Panc1 (cell line): ENCODE measurements around the gene THOC2. TPM values are rescaled to one million over a fixed set of nuclear protein-coding genes. Genes with fewer than 3 reads are reported as not detected.
"Not testable (repeated sequence)": the region's sequence is repeated elsewhere in the genome, so short reads cannot be mapped to it uniquely, and the experiment has no call there.

Experiments used
- ATAC-seq: fragments of 200-7000 bp; cut with Tn5 transposase; 2 replicates; pipeline ENCODE4 v1.9.1; 2020; ENCODE audit warnings: mild to moderate bottlenecking, moderate library complexity
- Bru-seq: library from RNA; stranded (reverse); fragments of 400-500 nt; gene quantifications from one replicate; lab custom pipeline; 2021; lab: Mats Ljungman, UMichigan
- BruChase-seq, 2 experiments: library from RNA; stranded (reverse); fragments of 400-500 nt; gene quantifications; one replicate each; lab custom pipeline; 2021; lab: Mats Ljungman, UMichigan
- BruUV-seq: library from RNA; stranded (reverse); fragments of 400-500 nt; replicated peaks from 2 replicates; lab custom pipeline; 2021; lab: Mats Ljungman, UMichigan
- CTCF ChIA-PET: fragments of 300-600 bp; sonication (Branson Sonifier 250); formaldehyde crosslinking; loops from one replicate; lab custom pipeline; 2022; ENCODE audit warnings: antibody characterized with exemption; lab: Charles Lee
- POLR2A ChIA-PET: fragments of 300-600 bp; sonication (Branson Sonifier 250); formaldehyde crosslinking; loops from one replicate; lab custom pipeline; 2022; ENCODE audit warnings: antibody characterized with exemption; lab: Charles Lee
- DNase-seq: peaks from one replicate; pipeline ENCODE4 v3.0.0-alpha.2; 2010; ENCODE audit warnings: low read depth, low spot score
- H3K27ac ChIP-seq: 2 replicates; pipeline ENCODE4 v1.5.1; 2011; ENCODE audit warnings: mild to moderate bottlenecking, low read length, inconsistent platforms
- H3K27me3 ChIP-seq: fragments of 200-500 bp; sonication (Bioruptor generic); 2 replicates; pipeline ENCODE4 v1.6.0; 2014; ENCODE audit warnings: low read length, inconsistent platforms; ENCODE audit not compliant: control insufficient read depth, insufficient read depth
- H3K36me3 ChIP-seq: fragments of 200-500 bp; sonication (Bioruptor generic); 2 replicates; pipeline ENCODE4 v1.5.1; 2014; ENCODE audit warnings: inconsistent platforms, mild to moderate bottlenecking, low read length, moderate library complexity; ENCODE audit not compliant: control insufficient read depth, insufficient read depth
- H3K4me1 ChIP-seq: 2 replicates; pipeline ENCODE4 v1.5.1; 2011; ENCODE audit warnings: inconsistent platforms, mild to moderate bottlenecking, low read length, moderate library complexity; ENCODE audit not compliant: control insufficient read depth, insufficient read depth
- H3K4me3 ChIP-seq, 2 experiments: 2 replicates each; pipeline ENCODE4 v1.5.1; 2011 to 2012; ENCODE audit warnings: low read depth in 2 of 2, low read length in 2 of 2, mild to moderate bottlenecking in 2 of 2, inconsistent platforms in 1 of 2, moderate library complexity in 1 of 2
- H3K9me3 ChIP-seq: fragments of 200-500 bp; sonication (Bioruptor generic); 2 replicates; pipeline ENCODE4 v1.5.1; 2014; ENCODE audit warnings: low read depth, mild to moderate bottlenecking, inconsistent platforms, low read length, moderate library complexity; ENCODE audit not compliant: control insufficient read depth, insufficient read depth
- CTCF ChIP-seq: fragments of 450-650 bp; IDR thresholded peaks from 2 replicates; pipeline ENCODE4 v1.5.1; 2017; ENCODE audit warnings: mild to moderate bottlenecking
- POLR2AphosphoS5 ChIP-seq: IDR thresholded peaks from 2 replicates; pipeline ENCODE4 v1.6.1; 2012; ENCODE audit warnings: mild to moderate bottlenecking, low read depth, low read length, moderate library complexity
- REST ChIP-seq, 2 experiments: IDR thresholded peaks; 2 replicates each; pipeline ENCODE4 v1.6.1; 2011 to 2012; ENCODE audit warnings: low read depth in 2 of 2, control low read depth in 1 of 2, low read length in 1 of 2, mild to moderate bottlenecking in 1 of 2, moderate library complexity in 1 of 2; ENCODE audit not compliant: insufficient read depth in 1 of 2
- SIN3A ChIP-seq: IDR thresholded peaks from 2 replicates; pipeline ENCODE4 v1.6.1; 2012; ENCODE audit warnings: low read depth, mild to moderate bottlenecking, low read length, moderate library complexity, borderline replicate concordance; ENCODE audit not compliant: insufficient read depth
- TCF7L2 ChIP-seq: IDR thresholded peaks from 2 replicates; pipeline ENCODE4 v1.6.1; 2011; ENCODE audit warnings: mild to moderate bottlenecking, low read depth, low read length, inconsistent platforms
- in situ Hi-C: cut with HindIII; loops from 2 replicates; pipeline ENCODE4 v1.10.0; 2016; ENCODE audit warnings: low sequenced_read_pairs, low pct_unique_long_range_greater_than_20kb
- intact Hi-C: fragments of 100-400 bp; cut with micrococcal nuclease; formaldehyde crosslinking; loops from one replicate; pipeline ENCODE4 v1.10.0; 2022; ENCODE audit not compliant: unreplicated experiment
- long read RNA-seq: library from polyadenylated mRNA; unstranded; transcript quantifications from one replicate; pipeline ENCODE4 v2.0.0, GENCODE V29; 2021; ENCODE audit not compliant: unreplicated experiment
- polyA plus RNA-seq: library from polyadenylated mRNA; unstranded; fragments of >200 nt; gene quantifications from one replicate; pipeline ENCODE4 v1.2.1, GENCODE V29; 2012; ENCODE audit warnings: missing spikeins; ENCODE audit not compliant: insufficient read length
- total RNA-seq: library from RNA; stranded (reverse); gene quantifications from one replicate; pipeline ENCODE4 v1.2.1, GENCODE V29; 2021; ENCODE audit not compliant: unreplicated experiment

Gene THOC2
- 194 TPM for total RNA-seq
- 72.5 TPM for polyA plus RNA-seq
- Bru-seq, nascent RNA = percentile 97 among the genes with signal in this experiment
- percentile 96 among the genes with signal in this experiment for BruChase-seq, experiment 1, labeled RNA remaining after a 2-hour chase
- BruChase-seq, experiment 2, labeled RNA remaining after a 6-hour chase = percentile 96 among the genes with signal in this experiment
- long read RNA-seq, transcript THOC2-214 (2 exons, 398 nt) = major isoform, 8 of 424 reads
- long read RNA-seq, partial matches to known transcripts = 318 of 424 reads
- long read RNA-seq, other reads (novel, unspliced or antisense) = 97 of 424 reads

- peak; percentile 66 for DNase-seq
- Histone ChIP-seq H3K9me3 (no peaks in the 10 kb centered on the region), H3K36me3 (peaks cover 2% of the 10 kb centered on the region), H3K4me1 (peaks cover 21% of the 10 kb centered on the region), H3K27me3 (no peaks in the 10 kb centered on the region), H3K4me3 (peak within 1 kb of the TSS; percentile 98), H3K27ac (peak within 1 kb of the TSS; percentile 97)
- no peak for TF ChIP-seq REST (IDR thresholded peaks at IDR 0.05; ENCODE audit: insufficient read depth in 1 of 2, low read depth in 2 of 2, low read length in 1 of 2)
- no peak; the same call in 1 of the 2 replicates for TF ChIP-seq CTCF
- TF ChIP-seq POLR2AphosphoS5 = peak; percentile 85
- TF ChIP-seq TCF7L2 = no peak
- peak; percentile 90; the same call in 1 of the 2 replicates for TF ChIP-seq SIN3A
- POLR2A ChIA-PET = interaction anchor here (0.6 to 0.8 kb wide), 3 partner anchors 32 to 1217 kb away, joined by 3 to 4 read pairs (median 3); no protein-coding TSS in a partner anchor
- ATAC-seq = peak; percentile 98
- intact Hi-C loops (no loop called here), in situ Hi-C loops (no loop called here)
- TSS peak; percentile 80 for BruUV-seq
- CTCF ChIA-PET = no interaction called here
These were observed at the start of gene THOC2 for GRCh38 chrX:123732670-123733363. Gene THOC2 (minus strand): TSS chrX:123733052. CDS start chrX:123733022, 30 bp downstream.

- ATAC-seq, H3K4me3 ChIP-seq, H3K27me3 ChIP-seq, H3K27ac ChIP-seq, POLR2A ChIA-PET, H3K4me1 ChIP-seq, CTCF ChIA-PET, H3K36me3 ChIP-seq, H3K9me3 ChIP-seq, DNase-seq, BruUV-seq, intact Hi-C loops, in situ Hi-C loops: not testable (repeated sequence)
These were observed 48.9 kb upstream of the THOC2 start for GRCh38 chrX:123781786-123782185.
